ENCODE data around the gene CTBP1.

The CTBP1 gene

GRCh38 chr4:1194010-1194900, 54.7 kb downstream of the CTBP1 start:
- DNase-seq, result no peak

DNA sequence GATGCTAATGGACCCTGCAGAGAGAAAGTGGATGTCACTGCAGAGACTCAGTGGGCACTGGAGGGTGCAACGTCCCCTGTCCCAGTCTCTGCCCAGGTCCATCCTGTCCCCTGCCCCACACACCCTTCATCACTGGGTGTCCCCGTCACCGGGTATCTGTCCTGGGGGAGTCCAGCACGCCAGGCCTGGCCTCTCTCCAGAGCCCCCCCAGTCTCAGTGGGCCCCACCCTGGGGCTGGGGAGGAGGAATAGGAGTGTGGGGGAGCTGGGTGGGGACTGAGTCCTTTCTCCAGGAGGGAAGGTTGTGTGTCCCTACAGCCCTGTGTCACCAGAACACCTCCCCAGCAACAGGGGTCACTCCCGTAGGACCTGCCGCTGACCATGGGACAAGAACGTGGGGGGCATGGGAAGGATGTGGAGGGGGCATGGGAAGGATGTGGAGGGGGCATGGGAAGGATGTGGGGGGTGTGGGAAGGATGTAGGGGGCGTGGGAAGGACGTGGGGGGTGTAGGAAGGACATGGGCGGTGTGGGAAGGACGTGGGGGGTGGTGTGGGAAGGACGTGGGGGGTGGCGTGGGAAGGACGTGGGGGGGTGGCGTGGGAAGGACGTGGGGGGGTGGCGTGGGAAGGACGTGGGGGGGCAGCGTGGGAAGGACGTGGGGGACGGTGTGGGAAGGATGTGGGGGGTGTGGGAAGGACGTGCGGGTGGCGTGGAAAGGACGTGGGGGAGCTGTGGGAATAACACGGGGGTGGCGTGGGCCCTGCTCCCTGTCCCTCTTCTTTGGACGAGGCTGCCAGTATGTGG, 55.5 kb downstream of the CTBP1 start:
- DNase-seq, result peak; percentile 53

DNA sequence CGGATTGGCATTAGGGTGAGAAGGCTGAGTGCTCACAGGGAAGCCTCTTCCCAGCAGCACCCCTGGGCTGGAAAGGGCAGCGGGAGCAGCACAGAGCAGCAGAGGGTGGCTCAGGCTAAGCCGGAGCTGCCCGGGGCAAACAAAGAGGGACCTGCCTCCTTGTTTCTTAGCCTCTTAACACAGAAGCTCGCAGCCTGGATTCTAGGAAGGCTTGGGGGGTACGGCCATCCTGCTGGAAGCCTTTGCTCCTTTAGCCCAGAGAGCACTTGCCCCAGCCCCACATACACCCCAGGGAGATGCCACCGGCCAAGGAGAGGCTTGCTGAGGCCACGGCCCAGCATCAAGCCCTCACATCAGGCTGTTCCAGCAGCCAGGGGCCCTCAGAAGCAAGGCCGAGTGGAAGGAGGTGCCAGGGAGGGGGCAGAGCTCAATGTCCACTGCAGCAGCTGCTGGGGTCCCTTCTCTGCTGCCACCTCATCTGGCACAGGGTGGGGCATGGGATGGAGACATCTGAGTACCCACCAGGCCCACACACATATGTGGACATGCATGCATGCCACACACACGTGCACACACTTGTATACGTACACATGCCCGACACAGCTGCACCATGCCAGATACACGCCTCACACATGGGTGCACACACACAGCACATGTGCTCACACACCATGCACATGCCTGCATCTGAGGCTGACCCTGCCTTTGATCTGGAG, 56.3 kb downstream of the CTBP1 start:
- DNase-seq, result no peak

- DNase-seq, result no peak
Measured at GRCh38 chr4:1192091-1192492, 56.8 kb downstream of the CTBP1 start.

DNA sequence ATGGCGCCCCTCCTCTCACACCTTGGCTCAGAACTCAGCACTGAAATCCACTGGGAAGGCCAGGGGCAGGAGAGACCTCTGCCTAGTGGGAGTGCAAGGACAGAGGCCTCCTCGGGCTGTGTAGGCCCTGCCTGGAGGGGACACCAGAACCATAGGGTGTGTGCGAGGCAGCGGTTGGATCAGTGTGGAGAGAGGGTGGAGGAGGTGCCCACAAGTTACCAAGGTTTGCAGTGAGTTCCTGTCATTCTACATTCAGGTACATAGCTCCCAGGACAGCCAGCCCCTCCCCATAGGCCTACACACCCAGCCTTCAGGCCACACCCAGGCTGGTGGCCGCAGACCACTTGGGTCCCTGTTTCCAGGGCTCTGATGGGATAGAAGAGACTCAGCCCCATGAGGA, 57.3 kb downstream of the CTBP1 start:
- DNase-seq, result no peak

DNA sequence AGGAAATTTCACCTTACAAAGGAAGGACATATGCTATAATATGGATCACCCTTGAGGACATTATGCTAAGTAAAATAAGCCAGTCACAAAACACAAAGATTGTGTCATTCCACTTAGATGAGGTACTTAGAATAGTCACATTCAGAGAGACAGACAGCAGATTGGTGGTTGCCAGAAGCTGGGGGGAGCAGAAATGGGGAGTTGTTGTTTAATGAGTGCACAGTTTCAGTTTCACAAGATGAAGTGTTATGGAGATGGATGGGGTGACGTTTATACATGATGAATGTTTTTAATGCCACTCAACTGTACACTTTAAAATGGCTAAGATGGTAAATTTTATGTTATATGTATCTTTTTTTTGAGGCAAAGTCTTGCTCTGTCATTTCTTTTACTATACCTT, 61.7 kb downstream of the CTBP1 start:
- peak; percentile 56 for DNase-seq

DNA sequence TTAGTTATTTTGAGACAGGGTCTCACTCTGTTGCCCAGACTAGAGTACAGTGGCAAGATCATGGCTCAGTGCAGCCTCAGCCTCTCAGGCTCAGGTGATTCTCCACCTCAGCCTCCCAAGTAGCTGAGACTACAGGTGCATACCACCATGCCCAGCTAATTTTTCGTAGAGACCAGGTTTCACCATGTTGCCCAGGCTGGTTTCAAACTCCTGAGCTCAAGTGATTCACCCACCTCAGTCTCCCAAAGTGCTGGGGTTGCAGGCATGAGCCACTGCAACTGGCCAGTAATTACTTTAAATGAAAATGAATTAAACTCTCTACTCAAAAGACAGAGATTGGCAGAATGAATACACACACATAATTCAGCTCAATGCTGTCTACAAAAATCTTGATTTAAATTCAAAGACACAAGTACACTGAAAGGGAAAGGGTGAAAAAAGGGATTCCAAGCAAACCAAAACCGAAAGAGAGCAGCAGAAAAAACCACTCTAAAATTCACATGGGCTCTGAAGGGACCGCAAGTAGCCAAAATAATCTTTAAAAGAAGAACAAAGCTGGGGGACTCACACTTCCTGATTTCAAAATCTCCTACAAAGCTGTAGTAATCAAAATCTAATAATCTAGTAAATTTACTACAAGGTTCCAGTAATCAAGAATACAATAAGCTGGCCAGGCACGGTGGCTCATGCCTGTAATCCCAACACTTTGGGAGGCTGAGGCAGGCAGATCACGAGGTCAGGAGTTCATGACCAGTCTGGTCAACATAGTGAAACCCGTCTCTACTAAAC, 64.8 kb downstream of the CTBP1 start:
- DNase-seq, result no peak

- no peak for DNase-seq
Measured at GRCh38 chr4:1182313-1182712, 66.6 kb downstream of the CTBP1 start.

- no peak for DNase-seq
Measured at GRCh38 chr4:1180663-1181062, 68.3 kb downstream of the CTBP1 start.

DNA sequence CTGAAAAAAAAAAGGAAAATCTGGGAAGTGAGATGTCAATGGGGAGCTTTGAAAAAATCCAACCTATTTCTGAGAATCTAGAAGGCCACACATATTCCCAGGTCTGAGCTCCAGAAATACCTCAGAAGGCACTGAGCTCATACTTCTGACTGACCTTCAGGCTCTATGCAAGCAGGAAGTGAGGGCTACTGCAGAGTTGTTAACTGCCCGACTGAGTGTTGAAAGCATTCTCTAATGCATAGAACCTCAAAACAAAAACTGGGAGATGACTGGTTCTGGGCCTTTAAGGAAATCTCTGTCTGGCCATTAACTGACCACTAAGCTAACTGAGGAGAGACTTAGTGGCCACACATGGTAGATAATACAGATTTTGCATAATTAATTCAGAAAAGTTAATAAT, 69.0 kb downstream of the CTBP1 start:
- no peak for DNase-seq

- DNase-seq, result no peak
Measured at GRCh38 chr4:1179089-1179441, 69.9 kb downstream of the CTBP1 start.

DNA sequence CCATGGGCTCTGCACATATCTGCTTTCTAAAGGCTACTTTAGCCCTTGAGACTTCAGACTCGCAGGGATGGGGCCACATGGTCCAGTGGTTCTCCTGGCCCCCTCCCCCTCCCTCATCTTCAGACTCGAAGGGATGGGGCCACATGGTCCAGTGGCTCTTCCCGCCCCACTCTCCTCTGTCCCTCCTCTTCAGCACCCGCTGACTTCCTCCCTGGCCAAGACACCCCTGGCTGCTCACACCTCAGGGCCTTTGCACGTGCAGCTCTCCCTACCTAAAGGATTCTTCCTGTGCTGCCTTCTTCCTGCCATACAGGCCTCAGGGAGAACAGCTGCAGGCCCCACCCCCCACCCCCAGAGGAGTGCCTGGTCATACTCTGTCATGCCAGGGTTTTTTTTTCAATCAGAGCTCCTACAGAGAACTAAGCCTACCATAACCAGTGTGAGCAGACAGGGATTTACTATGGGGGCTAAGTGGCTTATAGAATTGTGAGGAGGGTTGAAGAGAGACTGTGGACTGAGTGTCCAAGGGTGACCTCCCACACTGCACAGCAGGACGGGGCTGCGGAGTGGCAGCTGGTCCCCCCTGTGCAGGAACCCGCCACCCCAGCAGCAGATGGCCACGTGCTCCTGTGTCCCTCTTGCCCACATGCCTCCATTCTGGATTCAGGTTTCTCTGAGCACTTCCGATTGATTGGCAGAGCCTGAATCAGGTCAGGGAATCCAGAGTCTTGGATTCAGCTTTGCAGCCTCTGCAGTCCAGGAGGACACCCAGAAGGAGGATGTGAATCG, 70.4 kb downstream of the CTBP1 start:
- no peak for DNase-seq

DNA sequence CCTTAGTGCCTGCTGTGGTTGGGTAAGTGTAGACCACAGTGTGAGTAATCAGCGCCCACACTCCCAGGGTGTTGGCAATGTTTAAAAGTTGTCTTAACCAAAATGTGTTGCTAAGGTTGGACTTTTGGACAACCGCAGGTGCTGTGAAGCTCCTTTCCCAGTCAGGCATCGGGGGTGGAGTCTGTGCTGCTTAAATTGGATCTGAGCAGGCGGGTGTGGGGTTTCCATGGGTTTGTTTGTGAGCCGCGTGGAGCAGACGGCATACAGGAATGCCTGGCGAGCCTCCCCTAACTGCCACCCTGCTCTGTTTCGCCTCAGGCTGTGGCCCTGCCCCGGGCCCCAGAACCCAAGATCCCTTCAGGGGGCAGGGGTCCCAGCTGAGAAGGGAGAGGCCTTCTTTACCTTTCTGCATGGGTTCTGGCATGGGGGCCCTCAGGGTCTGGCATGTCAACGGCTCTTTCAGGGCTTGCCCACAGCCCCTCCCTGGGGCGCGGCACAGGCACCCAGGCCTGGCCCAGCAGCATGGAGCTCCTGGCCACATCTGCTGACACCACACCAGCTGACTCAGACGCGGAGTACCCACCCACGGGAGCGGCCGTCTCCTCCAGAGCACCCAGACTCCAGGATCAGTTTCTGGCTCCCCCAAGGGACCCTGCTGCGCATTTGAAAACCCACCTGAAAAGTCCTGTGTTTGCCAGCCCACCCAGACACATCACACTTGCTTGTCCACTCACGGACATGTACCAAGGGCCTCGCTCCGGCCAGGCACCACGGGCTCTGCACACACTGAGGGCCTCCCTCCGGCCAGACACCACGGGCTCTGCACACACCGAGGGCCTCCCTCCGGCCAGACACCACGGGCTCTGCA, 71.4 kb downstream of the CTBP1 start:
- peak; percentile 79 for DNase-seq

GRCh38 chr4:1176398-1177273, 72.3 kb downstream of the CTBP1 start:
- no peak for DNase-seq

DNA sequence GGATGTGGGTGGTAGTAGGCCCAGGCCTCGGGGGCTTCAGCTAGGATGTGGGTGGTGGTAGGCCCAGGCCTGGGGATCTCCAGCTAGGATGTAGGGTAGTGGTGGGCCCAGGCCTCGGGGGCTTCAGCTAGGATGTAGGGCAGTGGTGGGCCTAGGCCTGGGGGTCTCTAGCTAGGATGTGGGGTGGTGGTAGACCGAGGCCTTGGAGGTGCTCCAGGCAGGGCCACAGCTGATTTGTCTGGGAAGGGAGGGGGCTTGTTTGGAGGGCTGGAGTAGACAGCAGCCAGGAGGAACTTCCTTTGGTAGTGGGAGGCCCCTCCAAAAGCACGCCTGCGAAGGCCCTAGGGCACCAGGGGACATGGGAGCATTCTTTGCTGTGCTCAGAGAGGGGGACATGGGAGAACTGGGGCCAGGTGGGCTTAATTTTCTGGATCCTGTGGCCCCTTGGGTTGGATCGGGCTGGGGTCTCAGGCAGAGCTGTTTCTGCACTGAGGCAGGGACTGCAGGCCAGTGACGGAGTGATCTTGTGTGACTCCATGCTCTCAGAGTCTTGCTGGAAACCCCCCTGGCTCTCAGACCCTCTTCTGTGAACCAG, 73.2 kb downstream of the CTBP1 start:
- peak; percentile 52 for DNase-seq

DNA sequence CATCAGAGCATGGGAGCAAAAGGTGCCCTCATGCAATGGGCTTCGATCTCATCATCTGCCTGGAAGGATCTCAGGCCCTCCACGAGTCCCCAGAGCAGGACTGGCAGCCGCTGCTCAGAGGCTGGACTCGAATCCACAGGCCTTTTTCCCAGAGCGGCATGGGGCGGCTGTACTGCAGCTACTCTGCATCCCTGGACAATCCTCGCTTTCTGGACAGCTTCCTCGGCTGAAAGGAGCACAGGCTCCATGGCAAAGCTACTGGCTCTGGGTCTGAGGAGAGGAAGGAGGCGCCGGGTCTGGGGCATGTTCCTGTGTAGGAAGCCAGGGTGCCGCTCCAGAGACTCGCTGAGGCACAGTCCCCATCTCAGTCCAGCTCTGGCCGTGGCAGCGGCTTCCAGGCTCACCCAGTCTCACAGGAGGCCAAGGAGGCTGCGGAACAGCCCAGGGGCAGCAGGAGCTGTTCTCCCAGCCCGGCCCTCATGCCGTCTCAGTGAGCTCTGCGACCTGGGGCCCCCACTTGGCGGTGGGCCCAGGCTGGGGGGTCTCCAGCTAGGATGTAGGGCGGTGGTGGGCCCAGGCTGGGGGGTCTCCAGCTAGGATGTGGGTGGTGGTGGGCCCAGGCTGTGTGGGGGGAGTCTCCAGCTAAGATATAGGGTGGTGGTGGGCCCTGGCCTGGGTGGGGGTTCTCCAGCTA, 73.8 kb downstream of the CTBP1 start:
- peak; percentile 55 for DNase-seq

DNA sequence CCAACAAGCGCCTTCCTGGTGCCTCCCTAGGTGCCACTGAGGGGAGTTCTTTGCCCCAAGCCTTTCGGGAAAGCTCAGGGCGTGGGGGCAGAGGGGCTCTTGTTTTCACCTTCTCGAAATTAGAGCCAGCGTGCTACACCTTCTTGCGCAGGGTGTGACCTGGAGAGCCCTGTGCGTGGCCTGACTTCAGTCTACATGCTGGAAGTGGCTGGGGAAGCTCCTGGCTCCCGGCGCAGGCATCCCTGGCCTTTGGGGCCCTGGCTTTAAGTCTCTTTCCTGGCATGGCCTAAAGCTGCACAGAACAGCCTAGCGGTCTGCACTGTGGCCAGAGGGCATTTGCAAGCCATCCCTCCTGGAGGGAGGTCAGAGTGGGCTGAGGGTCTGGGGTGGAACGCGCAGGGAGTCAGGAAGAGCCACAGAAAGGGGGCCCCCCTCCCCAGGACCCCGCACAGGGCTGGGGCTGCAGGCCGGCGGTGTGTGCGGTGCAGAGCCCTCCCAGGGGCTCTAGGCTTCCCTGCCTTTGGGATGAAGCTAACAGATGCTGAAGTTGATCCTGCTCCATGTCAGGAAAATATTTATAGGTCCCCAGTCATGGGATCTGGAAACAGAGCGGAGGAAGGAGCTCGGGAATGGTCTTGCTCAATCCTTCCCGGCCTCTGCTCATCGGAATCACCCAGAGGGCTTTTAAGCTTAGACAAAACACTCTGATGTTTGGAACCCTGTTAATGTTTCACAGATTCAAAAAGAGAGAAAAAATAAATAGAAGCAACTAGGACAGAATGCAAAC, 75.8 kb downstream of the CTBP1 start:
- no peak for DNase-seq

Measured in activated CD8-positive, alpha-beta memory T cell treated with anti-CD3 and anti-CD28 coated beads for 24 hours (primary cell).